Fibroblast of lung (primary cell): Measurements from ENCODE around the gene RSPH1.

Experiments used
- EZH2 ChIP-seq: IDR thresholded peaks from 2 replicates; pipeline ENCODE4 v1.5.1; 2012; ENCODE audit warnings: low read length, control low read depth, mild to moderate bottlenecking; ENCODE audit errors: missing control alignments
- TF ChIP-seq, protein P1 (sequence below), 2 donors: IDR thresholded peaks in 1 of 2; conservative IDR thresholded peaks in 1 of 2; 1 replicate in 1 of 2; 2 replicates in 1 of 2; pipeline ENCODE4 v1.5.1; 2011 to 2012; ENCODE audit warnings: low read length in 2 of 2, control low read depth in 1 of 2, inconsistent platforms in 1 of 2, low read depth in 1 of 2, mild to moderate bottlenecking in 1 of 2

DNA sequence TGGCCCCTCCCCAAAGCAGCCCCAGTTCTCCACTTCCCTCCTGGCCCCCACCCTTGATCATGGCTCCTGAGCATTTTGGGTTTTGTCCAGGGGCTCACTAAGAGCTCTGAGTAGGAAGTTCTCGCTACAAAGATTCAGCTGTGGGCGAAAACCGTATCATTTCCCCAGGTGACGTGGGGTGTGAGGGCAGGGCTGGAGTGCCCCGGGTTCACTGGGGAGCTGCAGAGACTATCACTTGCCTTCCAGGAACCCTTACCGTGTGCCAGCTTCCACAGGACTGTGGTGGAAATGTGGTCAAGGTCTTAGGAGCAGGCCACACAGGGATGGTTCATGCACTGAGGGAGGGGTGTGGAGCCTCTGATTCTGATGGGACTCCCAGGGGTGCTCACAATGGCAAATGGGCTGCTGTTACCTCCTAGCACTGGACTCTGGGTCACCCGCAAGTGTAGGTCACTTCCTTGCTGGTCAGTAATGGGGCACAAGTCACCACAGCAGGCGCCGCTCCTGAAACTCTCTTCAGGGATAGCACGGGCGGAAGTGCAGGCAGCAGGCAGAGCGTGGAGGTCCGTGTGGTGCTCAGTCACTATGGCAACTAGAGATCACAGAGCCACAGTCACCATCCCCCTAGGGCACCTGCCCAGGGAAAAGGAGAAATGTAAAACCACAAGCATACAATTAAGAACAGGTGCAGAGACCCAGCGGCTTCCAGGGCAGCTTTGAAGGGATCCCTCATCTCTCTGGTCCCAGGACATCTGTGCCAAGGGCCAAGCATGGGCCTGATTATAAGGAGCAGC lies 35.4 kb downstream of the RSPH1 start:
- TF ChIP-seq, protein P1, sequence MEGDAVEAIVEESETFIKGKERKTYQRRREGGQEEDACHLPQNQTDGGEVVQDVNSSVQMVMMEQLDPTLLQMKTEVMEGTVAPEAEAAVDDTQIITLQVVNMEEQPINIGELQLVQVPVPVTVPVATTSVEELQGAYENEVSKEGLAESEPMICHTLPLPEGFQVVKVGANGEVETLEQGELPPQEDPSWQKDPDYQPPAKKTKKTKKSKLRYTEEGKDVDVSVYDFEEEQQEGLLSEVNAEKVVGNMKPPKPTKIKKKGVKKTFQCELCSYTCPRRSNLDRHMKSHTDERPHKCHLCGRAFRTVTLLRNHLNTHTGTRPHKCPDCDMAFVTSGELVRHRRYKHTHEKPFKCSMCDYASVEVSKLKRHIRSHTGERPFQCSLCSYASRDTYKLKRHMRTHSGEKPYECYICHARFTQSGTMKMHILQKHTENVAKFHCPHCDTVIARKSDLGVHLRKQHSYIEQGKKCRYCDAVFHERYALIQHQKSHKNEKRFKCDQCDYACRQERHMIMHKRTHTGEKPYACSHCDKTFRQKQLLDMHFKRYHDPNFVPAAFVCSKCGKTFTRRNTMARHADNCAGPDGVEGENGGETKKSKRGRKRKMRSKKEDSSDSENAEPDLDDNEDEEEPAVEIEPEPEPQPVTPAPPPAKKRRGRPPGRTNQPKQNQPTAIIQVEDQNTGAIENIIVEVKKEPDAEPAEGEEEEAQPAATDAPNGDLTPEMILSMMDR (conservative IDR thresholded peaks at IDR 0.05 in 1 of 2, IDR thresholded peaks at IDR 0.05 in 1 of 2; ENCODE audit: low read depth in 1 of 2, low read length in 2 of 2) = no peak
- TF ChIP-seq EZH2 = no peak
